MG63 (cell line): ENCODE results near the gene PPARA. TPM values are rescaled to one million over a fixed set of nuclear protein-coding genes. Genes with fewer than 3 reads are reported as not detected.
"Not testable (repeated sequence)": the region's sequence is repeated elsewhere in the genome, so short reads cannot be mapped to it uniquely, and the experiment has no call there.

Experiments
- DNase-seq: peaks from one replicate; pipeline ENCODE4 v3.0.0-alpha.2; 2020
- H3K27me3 ChIP-seq: fragments of 250-450 bp; sonication (Bioruptor Pico); 2 replicates; pipeline ENCODE4 v1.5.1; 2020; ENCODE audit warnings: mild to moderate bottlenecking, moderate library complexity
- H3K36me3 ChIP-seq: fragments of 250-450 bp; sonication (Bioruptor Pico); 2 replicates; pipeline ENCODE4 v1.5.1; 2020; ENCODE audit warnings: mild to moderate bottlenecking, moderate library complexity
- H3K4me3 ChIP-seq: fragments of 250-450 bp; sonication (Bioruptor Pico); 2 replicates; pipeline ENCODE4 v1.5.1; 2020; ENCODE audit warnings: mild to moderate bottlenecking, moderate library complexity
- H3K9me3 ChIP-seq: fragments of 250-450 bp; sonication (Bioruptor Pico); 2 replicates; pipeline ENCODE4 v1.5.1; 2020; ENCODE audit warnings: mild to moderate bottlenecking, moderate library complexity
- total RNA-seq: library from RNA; depleted of rRNA; stranded (reverse); fragments of >200 nt; shearing (Covaris generic); gene quantifications from 2 replicates; pipeline ENCODE4 v1.2.3, GENCODE V29; 2014; ENCODE audit warnings: low replicate concordance

PPARA gene
- total RNA-seq, 1 experiment from 2014 or later: 1.9 TPM

DNA sequence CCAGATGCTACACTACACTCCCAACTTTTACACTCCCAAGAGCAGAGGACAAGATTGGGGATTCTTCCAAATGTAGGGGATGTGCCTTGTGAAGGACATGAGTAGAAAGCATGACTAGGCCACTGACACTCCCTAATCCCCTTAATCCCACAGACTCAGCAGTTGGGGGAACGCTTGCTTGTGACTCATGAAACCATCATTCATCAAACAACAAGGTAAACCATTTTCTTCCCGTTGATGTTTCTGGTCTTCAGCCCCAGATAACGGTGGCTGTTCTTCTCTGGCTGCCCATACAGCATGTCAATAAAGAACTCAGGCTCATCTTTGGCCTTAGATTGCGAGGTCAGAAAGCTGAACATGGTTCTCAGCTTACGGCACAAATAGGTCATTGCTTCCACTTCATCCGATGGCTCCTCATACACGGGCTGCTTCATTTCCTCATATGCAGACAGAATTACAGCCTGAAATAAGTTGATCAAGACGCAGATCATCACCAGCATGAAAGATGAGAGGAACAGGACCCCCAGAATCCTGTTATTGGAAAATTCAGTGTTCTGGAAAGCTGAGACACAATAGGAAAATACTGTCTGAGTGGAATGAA, 106.1 kb downstream of the PPARA start:
- Histone ChIP-seq H3K36me3 (no peaks in the 10 kb centered on the region), H3K27me3 (no peaks in the 10 kb centered on the region), H3K9me3 (peaks cover 5% of the 10 kb centered on the region; the same call in 1 of the 2 replicates), H3K4me3 (no peak overlapping the region)
- peak; percentile 24 for DNase-seq

DNA sequence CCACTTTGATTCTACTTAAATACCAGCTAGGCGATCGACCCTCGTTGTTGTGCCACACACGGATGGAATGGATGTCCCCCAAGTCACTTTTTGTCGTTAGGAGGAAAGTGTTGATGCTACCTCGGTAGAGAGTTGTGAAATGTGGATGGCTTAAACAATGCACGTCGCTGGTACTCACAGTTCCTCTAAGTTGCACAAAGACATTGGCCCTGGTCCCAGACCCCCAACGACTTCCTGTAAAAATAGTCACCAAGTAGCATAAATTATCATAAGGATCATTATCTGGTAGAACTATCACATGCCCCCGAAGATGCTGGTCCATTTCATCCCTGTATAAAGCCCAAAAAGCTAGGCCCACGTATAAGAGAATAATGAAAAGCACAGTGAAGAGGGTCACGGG, 109.0 kb downstream of the PPARA start:
- Histone ChIP-seq H3K4me3 (no peak overlapping the region), H3K9me3 (peaks cover 5% of the 10 kb centered on the region; the same call in 1 of the 2 replicates), H3K36me3 (no peaks in the 10 kb centered on the region), H3K27me3 (no peaks in the 10 kb centered on the region)
- no peak for DNase-seq

DNA sequence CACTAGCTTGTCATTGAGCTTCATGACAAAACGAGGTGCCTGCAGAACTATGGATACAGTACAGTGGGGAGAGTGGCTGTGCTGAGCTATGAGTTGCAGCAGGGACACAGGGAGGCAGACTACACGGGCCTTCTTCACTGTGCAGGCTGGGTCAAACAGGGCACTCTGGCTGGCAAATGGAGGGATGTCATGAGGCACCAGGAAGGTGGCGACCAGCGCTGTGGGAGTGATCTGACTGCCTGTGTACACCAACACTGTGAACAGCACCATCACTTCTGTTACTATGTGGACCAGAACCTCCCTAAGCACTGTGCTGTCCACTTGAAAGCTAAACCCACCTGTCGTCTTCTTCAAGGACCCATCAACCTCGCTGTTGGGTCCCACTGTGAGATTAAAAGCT, 109.7 kb downstream of the PPARA start:
- peaks cover 5% of the 10 kb centered on the region; the same call in 1 of the 2 replicates for H3K9me3 ChIP-seq
- H3K4me3 ChIP-seq: no peak overlapping the region
- no peak for DNase-seq
- H3K27me3 ChIP-seq: no peaks in the 10 kb centered on the region
- H3K36me3 ChIP-seq: no peaks in the 10 kb centered on the region

DNA sequence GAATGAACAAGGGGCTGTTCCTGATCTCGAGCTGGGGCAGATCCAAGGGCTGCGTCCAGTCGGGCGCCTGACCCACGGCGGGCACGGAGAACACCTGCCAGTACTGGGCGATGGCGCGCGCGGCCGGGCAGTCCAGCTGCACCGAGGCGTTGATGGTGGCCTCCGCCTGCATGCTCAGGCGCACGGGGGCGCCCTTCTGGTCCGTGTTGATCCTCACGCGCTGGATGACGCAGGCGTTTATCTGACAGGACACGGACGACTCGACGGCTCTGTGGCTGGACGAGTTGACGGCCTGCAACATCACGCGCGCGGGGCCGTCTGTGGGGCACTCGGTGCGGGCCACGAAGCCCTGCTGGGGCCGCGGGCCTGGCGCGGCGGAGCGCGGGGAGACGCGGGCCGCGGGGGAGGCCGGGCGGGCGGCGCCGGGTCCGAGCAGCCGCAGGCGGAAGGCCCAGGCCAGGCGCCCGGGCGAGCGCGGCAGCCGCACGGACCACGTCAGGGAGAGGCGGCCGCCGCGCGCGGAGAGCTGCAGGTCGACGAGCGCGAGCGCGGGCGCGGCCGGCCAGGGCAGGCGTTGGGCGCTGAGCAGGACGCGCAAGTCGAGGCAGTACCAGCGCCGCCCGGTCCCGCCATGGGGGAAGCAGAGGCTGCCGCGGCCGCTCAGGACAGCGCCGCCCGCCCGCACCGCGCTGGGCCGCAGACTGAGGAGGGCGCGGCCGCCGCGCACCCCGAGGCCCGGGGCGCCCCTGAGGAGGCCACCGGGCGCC, 112.3 kb downstream of the PPARA start:
- peaks cover 5% of the 10 kb centered on the region; the same call in 1 of the 2 replicates for H3K9me3 ChIP-seq
- H3K27me3 ChIP-seq: no peaks in the 10 kb centered on the region
- DNase-seq: no peak
- H3K36me3 ChIP-seq: no peaks in the 10 kb centered on the region
- H3K4me3 ChIP-seq: no peak overlapping the region

DNA sequence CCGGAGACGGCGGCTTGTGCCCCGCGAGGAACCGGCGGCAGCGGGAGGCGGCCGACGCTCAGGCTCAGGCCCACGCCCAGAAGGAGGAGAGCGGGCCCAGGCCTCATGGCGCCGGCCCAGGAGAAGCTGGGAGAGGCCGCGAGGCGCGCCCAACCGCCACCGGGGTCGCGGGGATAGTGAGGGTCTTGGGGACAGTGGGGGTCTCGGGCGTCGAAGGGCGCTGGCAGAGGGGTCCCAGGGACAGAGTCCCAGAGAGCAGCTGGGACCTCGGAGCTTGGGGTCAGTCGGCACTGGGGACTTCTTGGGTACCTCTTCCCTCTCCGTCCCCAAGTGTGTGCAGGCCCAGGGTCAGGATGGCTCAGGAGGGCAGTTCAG, 112.9 kb downstream of the PPARA start, which contains the start of gene PKDREJ:
PKDREJ (minus strand) TSS at position 128 of the 375 bp plus-strand sequence; CDS start at position 107, 21 bp downstream.
- no peak for DNase-seq
- no peak within 1 kb of the TSS for H3K4me3 ChIP-seq
- no peaks in the 10 kb centered on the region for H3K27me3 ChIP-seq
- no peaks in the 10 kb centered on the region for H3K36me3 ChIP-seq
- H3K9me3 ChIP-seq: no peaks in the 10 kb centered on the region; the same call in 1 of the 2 replicates

DNA sequence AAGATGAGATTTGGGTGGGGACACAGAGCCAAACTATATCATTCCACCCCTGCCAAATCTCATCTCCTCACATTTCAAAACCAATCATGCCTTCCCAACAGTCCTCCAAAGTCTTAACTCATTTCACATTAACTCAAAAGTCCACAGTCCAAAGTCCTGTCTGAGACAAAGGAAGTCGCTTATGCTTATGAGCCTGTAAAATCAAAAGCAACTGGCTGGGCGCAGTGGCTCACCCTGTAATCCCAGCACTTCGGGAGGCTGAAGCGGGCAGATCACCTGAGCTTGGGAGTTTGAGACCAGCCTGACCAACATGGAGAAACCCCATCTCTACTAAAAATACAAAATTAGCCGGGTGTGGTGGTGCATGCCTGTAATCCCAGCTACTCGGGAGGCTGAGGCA, 114.2 kb downstream of the PPARA start:
- not testable (repeated sequence) for H3K4me3 ChIP-seq, DNase-seq, H3K36me3 ChIP-seq, H3K27me3 ChIP-seq, H3K9me3 ChIP-seq

DNA sequence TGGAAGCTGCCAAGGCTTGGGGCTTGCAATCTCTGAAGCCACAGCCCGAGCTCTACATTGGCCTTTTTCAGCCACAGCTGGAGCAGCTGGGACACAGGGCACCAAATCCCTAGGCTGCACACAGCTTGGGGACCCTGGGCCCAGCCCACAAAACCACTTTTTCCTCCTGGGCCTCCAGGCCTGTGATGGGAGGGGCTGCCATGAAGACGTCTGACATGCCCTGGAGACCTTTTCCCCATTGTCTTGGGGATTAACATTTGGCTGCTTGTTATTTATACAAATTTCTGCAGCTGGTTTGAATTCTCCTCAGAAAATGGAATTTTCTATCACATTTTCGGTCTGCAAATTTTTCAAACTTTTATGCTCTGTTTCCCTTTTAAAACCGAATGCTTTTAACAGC, 115.3 kb downstream of the PPARA start:
- not testable (repeated sequence) for H3K36me3 ChIP-seq, DNase-seq, H3K4me3 ChIP-seq, H3K9me3 ChIP-seq, H3K27me3 ChIP-seq

DNA sequence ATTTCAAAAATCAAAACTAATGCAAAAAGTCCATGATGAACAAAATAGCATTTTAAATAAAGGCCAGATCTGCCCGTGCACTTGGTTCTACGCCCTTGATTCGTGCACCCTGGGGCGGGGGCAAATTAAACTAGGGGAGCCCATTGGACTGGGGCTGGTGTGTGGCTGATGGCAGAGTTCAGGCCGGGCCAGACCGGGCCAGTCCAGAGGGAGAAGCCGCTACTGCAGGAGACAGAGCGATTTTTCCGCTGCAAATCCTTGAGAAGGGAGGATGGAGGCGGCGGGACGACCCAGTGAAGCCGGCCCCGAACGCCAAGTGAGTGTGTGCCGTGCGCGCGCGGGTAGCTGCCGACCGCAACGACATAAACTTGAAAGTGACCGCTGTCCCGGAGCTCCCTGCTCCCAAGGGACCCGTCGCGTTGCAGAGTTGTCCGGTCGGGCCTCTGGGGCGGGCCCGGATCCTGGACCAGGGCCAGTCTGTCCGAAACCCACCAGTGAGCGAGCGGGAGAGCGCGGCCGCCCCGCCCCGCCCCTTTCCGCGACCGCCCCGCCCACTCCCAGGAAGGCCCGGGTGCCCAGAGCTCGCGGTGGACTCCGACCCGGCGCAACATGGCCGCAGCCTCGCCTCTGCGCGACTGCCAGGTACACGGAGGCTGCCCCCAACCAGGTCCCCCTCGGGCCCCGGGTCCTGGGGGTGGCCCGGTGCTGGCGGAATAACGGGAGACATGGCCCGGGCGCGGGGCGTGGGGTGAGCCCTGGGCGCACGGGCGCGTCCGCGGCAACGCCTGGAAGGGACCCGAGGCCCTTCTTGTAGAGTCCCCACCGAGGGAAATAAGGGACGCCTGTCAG, 117.3 kb downstream of the PPARA start, which contains the start of gene TTC38:
TTC38 (plus strand) TSS at position 578 of the 849 bp plus-strand sequence; CDS start at position 610, 32 bp downstream.
- peak; percentile 87 for DNase-seq
- peak within 1 kb of the TSS; percentile 92 for H3K4me3 ChIP-seq
- no peaks in the 10 kb centered on the region for H3K27me3 ChIP-seq
- H3K36me3 ChIP-seq: peaks cover 10% of the 10 kb centered on the region; the same call in 1 of the 2 replicates
- no peaks in the 10 kb centered on the region for H3K9me3 ChIP-seq

DNA sequence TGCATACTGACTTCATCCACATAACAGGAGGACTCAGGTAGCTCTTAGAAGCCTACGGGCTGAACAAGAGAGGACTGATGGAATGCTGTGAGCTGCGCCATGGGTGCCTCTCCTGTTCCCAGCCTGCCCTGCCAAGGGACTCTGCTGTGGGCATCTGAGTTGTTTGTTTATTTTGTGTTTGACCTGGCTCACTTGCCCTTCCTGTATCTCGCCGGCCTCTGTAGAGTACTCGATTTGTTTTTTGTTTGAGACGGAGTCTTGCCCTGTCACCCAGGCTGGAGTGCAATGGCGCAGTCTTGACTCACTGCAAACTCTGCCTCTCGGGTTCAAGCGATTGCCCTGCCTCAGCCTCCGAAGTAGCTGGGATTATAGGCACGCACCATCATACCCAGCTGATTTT, 119.2 kb downstream of the PPARA start:
- Histone ChIP-seq H3K27me3 (no peaks in the 10 kb centered on the region), H3K4me3 (no peak overlapping the region), H3K9me3 (no peaks in the 10 kb centered on the region), H3K36me3 (peaks cover 13% of the 10 kb centered on the region)
- DNase-seq: no peak

DNA sequence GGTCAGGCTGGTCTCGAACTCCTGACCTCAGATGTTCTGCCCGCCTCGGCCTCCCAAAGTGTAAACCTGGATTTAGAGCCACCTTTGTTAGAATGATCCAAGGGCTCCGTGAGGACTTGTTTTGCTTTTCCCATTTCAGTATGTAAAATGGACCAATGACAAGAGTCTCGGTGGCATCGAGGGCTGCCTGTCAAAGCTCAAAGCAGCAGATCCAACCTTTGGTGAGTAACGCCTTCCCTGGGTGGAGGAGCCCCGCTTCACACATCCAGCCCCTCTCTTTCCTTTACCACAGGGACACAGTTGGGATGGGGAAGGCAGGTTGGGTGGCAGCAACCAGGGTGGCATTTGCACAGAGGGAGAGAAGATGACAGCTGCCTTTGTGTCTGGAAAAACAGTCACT, 121.9 kb downstream of the PPARA start:
- DNase-seq: no peak

DNA sequence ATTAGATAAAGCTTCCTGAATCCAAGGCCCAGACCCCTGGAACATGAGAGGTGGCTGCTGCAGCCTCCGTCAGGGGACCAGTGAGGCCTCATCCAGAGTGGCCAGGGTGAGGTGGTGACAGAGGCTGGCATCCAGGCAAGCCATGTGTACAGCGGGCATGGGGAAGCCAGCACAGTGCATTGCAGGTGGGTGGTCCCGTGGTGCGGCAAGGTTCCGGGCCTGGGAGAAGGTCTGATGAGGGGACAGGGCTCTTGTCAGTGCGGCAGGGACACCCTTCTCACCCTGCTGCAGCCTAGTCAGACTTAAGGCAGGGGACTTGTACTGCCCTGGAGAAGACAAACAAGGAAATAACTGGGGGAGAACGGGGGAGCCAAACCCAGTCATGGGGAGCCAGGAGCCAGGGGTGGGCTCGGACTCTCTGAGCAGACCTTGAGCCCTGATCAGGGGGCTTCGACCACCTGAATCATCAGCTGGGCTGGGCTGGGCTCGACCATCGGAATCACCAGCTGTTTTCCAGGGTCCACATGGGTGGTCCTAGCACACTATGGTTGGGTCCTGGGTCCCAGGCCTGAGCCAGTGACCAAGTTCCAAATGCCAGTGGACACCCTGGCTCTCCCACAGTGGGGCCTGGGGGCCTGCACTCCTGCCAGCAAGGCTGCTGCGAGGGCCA, 122.6 kb downstream of the PPARA start:
- DNase-seq: no peak
- Histone ChIP-seq H3K27me3 (no peaks in the 10 kb centered on the region), H3K4me3 (no peak overlapping the region), H3K36me3 (peaks cover 35% of the 10 kb centered on the region), H3K9me3 (no peaks in the 10 kb centered on the region)

More for the DNA sequence above, 121.9 kb downstream of the PPARA start:
- Histone ChIP-seq H3K9me3 (no peaks in the 10 kb centered on the region), H3K36me3 (peaks cover 34% of the 10 kb centered on the region), H3K4me3 (no peak overlapping the region), H3K27me3 (no peaks in the 10 kb centered on the region)

DNA sequence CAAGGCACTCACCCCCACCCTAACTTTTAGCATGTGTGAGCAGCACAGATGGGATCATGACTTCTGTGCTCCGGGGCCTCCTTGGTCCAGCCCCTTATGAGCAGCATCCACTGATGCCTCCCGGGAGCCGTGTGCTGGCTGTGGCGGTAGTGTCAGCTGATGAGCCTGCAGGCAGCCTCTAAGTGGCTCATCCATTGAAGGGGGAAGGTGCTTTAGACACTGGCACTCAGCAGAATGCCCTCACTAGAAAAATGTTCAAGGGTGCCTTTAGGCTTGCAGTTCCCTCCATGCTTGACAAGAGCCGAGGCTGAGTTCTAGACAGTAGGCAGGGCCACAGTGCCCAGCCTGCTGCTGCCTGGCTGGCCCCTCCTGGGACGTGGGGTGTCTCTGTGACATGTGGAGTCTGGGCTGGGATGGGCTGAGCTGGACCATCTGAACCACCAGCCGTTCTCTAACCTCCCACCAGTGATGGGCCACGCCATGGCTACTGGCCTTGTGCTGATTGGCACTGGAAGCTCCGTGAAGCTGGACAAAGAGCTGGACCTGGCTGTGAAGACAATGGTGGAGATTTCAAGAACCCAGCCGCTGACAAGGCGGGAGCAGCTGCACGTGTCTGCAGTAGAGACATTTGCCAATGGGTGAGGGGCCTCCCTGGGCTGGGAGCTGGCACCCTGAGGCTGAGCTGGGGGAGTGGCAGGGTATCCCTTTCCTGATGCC, 123.3 kb downstream of the PPARA start:
- Histone ChIP-seq H3K4me3 (no peak overlapping the region), H3K36me3 (peaks cover 35% of the 10 kb centered on the region), H3K9me3 (no peaks in the 10 kb centered on the region), H3K27me3 (no peaks in the 10 kb centered on the region)
- no peak for DNase-seq

DNA sequence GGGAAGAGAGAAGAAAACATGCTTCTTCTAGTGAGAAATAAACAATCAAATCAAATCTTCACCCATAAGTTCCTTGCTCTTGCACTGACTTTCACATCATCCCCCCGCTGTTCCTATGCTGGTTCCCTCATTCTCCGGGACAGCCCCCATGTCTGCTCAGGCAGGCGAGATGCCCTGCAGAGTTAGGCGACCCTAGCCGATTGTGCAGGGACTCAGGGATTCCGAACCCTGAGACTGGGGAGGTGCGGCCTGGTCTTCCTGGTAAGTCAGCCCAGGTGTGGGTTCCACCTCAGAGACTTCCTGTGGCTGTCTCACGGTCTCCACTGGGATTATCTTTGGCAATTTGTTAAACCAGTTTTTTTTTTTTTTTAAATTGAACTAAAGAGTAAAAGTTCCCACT, 124.1 kb downstream of the PPARA start:
- H3K27me3 ChIP-seq: no peaks in the 10 kb centered on the region
- H3K4me3 ChIP-seq: no peak overlapping the region
- DNase-seq: no peak
- H3K36me3 ChIP-seq: peaks cover 37% of the 10 kb centered on the region
- H3K9me3 ChIP-seq: no peaks in the 10 kb centered on the region

DNA sequence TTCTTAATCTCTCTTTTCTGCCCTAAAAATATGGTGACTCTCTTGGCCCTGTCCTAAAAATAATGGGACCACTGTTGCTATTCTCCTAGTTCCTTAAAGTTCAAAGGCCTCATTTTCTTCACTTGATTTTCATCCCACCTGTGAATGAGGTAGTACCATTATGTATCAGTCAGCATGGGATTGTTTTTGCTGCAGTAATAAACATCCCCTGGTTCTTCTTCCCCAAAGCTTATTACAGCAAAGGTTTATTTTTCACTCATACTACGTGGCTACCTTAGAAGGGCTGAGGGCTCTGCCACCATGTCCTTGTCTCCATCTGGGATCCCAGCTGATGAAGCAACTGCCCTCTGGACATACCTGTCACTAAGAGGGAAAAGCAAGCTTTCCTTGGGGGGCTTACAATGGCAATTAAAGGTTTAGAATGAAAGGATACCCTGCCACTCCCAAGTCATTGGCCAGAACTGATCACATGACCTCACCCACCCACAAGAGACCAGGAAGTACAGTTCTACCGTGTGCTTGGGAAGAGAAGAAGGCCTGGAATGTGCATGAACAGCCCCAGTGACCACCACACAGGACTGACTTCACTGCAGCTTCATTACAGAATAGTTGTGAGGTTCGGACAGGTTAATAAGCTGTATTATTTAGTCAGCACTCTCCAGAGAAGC, 125.3 kb downstream of the PPARA start:
- Histone ChIP-seq H3K4me3 (no peak overlapping the region), H3K36me3 (peaks cover 33% of the 10 kb centered on the region), H3K9me3 (no peaks in the 10 kb centered on the region), H3K27me3 (no peaks in the 10 kb centered on the region)
- DNase-seq: no peak

DNA sequence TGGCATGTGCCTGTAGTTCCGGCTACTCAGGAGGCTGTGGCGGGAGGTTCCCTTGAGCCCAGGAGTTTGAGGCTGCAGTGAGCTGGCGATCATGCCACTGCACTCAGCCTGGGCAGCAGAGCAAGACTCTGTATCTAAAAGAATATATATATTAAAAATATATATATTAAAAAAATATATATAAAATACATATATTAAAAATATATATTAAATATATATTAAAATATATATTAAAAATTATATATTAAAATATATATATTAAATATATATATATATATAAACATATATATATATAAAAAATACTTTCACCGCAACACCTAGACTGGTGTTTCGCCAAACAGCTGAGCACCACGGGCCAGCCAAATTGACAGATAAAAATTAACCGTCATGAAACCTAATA, 126.2 kb downstream of the PPARA start:
- no peak for DNase-seq
- H3K9me3 ChIP-seq: no peaks in the 10 kb centered on the region

More for the DNA sequence above, 126.2 kb downstream of the PPARA start:
- Histone ChIP-seq H3K36me3 (peaks cover 39% of the 10 kb centered on the region), H3K4me3 (no peak overlapping the region), H3K27me3 (no peaks in the 10 kb centered on the region)
